GM21528 (cell line): ENCODE results near the gene ZFP82.

ENCODE experiments used
- ATAC-seq: cut with Tn5 transposase; IDR thresholded peaks from one replicate; pipeline ENCODE4 v1.9.1; 2021; ENCODE audit warnings: mild to moderate bottlenecking, moderate library complexity; ENCODE audit not compliant: unreplicated experiment, low FRiP score

Gene ZFP82

DNA sequence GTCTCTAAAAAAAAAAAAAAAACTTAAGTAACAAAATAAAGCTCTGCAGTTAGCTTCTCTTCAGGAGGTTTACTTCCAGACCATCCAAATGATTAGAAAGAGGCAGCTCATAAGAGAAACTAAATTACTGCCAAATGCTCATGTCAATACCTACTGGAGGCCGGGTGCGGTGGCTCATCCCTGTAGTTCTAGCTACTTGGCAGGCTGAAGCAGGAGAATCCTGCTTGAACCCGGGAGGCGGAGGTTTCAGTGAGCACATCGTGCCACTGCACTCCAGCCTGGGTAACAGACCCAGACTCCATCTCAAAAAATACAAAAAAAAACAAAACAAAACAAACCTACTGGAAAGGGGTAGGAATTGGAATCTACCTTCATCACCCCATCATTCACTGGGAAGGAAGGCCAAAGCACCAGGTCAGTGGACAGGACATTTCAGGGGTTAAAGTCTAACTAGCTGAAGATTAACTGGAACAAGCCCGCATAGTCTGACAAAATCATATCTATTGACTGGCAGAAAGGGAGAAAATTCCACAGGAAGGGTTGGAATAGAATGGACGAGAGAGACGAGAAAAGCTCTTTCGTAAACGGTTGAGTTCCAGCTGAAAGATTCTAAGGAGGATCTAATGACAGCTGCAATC, 40.8 kb downstream of the ZFP82 start:
- no peak for ATAC-seq

DNA sequence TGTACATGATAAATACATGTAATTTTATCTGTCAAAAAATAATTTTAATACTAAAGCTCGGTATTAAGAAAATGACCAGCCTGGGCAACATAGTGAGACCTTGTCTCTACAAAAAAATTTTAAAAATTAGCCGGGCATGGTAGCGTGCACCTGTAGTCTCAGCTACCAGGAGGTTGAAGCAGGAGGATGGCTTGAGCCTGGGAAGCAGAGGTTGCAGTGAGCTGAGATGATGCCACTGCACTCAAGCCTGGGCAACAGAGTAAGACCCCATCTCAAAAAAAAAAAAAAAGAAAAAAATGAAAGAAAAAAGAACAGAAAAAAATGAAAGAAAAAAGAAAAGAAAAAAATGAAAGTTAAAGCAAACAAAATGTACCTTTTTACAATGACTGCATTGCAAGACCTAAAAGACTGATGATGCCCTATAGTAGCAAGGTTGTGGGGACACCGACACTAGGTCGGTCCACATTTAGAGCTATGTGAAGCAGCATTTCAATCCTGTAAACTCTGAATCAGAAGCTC, 44.7 kb downstream of the ZFP82 start:
- ATAC-seq = no peak

GRCh38 chr19:36371886-36372285, 46.6 kb downstream of the ZFP82 start:
- ATAC-seq = no peak

DNA sequence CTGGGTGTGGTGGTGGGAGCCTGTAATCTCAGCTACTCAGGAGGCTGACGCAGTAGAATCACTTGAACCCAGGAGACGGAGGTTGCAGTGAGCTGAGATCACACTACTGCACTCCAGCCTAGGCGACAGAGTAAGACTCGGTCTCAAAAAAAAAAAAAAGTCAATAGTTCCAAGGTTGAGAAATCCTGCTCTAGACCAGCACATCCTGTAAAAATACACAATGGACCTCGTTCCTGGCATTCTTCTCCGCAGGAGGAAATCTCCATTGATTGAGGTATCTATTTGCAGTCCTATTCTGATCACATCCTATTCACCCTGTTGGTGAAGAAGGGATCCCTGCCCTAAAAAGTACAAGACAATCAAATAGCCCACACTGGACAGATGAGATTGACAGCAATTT, 54.6 kb downstream of the ZFP82 start:
- no peak for ATAC-seq
